NCI-H510A (cell line): ENCODE data around the gene SCYGR7.
"Not testable (repeated sequence)": the region's sequence is repeated elsewhere in the genome, so short reads cannot be mapped to it uniquely, and the experiment has no call there.

ENCODE experiments used
- DNase-seq: peaks from one replicate; lab custom pipeline; 2025; lab: John Stamatoyannopoulos, UW

SCYGR7 gene, protein sequence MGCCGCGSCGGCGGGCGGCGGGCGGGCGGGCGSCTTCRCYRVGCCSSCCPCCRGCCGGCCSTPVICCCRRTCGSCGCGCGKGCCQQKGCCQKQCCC

GRCh38 chr2:227728035-227728434 is at the start of gene SCYGR7:
Gene SCYGR7, plus strand, starts transcription at chr2:227728335. Its CDS starts 0 bp downstream, at chr2:227728335.
- no peak for DNase-seq

DNA sequence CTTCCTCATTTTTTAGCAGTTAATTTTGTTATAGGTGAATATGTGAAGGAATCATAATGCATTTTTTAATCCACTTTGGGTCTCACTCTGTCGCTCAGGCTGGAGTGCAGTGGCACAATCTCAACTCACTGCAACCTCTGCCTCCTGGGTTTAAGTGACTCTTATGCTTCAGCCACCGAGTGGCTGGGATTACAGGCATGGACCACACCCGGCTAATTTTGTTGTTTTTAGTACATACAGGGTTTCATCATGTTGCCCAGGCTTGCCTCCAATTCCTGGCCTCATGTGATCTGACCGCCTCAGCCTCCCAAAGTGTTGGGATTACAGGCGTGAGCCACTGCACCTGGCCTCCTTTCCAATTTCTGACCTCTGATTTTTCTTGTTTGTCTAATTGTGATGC is 43.9 kb upstream of the SCYGR7 start:
- DNase-seq: no peak

- DNase-seq: no peak
These were observed 40.9 kb upstream of the SCYGR7 start for GRCh38 chr2:227687189-227687588.

GRCh38 chr2:227696990-227697679 is 31.0 kb upstream of the SCYGR7 start:
- no peak for DNase-seq

- DNase-seq: no peak
These were observed 26.6 kb upstream of the SCYGR7 start for GRCh38 chr2:227701556-227701955.

- peak; percentile 29 for DNase-seq
These were observed 24.8 kb upstream of the SCYGR7 start for GRCh38 chr2:227703280-227703732.

DNA sequence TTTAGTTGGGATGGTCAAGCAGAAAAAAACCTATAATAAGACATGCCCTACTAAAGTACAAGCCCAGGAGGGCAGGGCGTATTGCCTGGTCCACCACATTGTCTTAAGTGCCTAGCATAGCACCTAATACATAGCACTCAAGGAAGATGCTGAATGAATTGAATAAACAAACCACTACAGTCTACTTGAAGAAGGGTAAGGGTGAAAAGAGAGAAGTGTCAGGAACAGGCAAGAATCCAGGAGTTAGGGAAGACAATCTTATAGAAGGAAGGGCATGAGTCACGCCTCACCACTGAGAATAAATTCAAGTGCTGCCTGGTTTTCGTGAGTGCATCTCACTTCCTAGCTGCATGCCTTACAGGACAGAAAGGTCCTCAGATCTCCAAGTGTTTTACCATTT is 24.2 kb upstream of the SCYGR7 start:
- DNase-seq: no peak

- no peak for DNase-seq
These were observed 21.3 kb upstream of the SCYGR7 start for GRCh38 chr2:227706859-227707258.

DNA sequence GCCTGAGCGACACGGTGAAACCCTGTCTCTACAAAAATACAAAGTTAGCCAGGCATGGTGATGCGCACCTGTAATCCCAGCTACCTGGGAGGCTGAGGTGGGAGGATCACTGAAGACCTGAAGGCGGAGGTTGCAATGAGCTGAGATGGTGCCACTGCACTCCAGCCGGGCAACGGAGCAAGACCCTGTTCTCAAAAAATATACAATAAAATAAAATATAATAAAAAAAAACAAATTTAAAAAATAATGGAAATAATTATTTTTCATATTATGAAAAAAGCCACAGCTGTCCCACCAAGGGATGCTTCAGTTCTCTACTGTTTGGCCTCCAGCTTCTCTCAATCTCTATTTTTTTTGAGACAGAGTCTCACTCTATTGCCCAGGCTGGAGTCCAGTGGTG is 20.7 kb upstream of the SCYGR7 start:
- no peak for DNase-seq

GRCh38 chr2:227710986-227711385 is 17.1 kb upstream of the SCYGR7 start:
- DNase-seq: no peak

GRCh38 chr2:227713291-227713690 is 14.8 kb upstream of the SCYGR7 start:
- DNase-seq: no peak

DNA sequence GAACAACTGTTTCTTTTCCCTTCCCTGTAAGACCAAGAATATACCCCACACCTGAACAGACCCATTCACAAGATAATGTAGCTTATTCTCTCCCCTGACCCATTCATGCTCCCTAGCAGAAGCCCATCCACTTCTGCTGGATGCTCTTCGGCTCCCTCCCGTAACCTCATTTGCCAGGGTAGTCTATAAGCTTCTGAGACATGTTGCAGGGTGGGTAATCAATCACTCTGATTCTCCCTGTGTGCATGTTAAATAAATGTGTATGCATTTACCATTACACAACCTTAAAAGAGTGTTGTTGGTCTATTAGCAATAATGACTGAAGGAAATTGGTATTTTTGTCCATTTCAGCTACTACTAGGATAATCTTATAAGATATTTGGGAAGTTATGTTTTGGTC is 11.6 kb upstream of the SCYGR7 start:
- DNase-seq: no peak

GRCh38 chr2:227717687-227718567 is 10.2 kb upstream of the SCYGR7 start, which contains the start of gene SLC19A3:
Gene SLC19A3, minus strand, starts transcription at chr2:227718028. Its CDS starts 15,710 bp downstream, at chr2:227702318.
- peak; percentile 74 for DNase-seq

DNA sequence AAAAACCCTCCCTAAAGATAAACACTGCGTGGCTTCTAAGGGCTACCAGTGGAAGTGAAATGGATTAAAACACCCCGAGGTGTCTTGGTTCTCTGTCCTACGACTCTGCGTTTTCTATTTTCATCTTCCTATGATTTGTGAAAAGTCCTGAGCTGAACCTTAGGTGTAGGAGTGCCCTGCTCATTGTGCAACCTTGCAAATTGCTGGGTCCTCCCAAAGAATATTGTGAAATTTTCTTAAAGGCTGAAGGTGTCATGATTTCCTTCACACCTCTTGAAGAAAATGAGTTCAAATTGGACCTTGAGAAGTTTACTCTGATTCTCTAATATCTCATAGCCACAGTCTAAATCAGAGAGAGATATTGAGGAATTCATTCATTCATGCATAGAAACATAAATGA is 8.5 kb upstream of the SCYGR7 start:
- DNase-seq: no peak

DNA sequence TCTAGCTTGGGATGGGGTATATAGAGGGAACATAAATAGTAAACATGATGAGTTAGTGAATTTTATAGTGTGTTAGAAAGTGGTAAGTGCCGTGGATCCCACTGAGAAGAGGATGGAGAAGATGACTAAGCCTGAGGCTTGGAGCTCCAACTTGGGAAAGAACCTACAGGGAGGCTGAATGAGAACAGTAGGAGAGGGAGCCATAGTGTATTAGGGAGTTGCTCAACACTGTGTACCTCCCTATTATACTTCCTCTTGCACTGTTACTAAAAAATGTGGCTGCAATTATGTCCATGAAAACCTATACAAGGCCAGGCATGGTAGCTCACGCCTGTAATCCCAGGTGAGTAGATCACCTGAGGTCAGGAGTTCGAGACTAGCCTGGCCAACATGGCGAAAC is 7.5 kb upstream of the SCYGR7 start:
- no peak for DNase-seq

DNA sequence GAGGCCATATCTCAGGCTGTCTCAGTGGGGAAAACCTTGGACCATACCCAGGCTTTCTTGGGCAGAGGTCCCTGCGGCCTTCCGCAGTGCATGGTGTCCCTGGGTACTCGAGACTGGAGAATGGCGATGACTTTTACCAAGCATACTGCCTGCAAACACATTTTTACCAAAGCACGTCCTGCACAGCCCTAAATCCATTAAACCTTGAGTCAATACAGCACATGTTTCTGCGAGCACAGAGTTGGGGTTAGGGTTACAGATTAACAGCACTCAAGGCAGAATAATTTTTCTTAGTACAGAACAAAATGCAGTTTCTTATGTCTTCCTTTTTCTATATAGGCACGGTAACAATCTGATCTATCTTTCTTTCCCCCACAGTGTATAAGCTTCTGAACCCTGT is 5.3 kb upstream of the SCYGR7 start:
- DNase-seq: not testable (repeated sequence)

- DNase-seq: no peak
These were observed 3.6 kb upstream of the SCYGR7 start, which contains the start of gene SCYGR6 for GRCh38 chr2:227724394-227725039. Gene SCYGR6, minus strand, starts transcription at chr2:227724757. Its CDS starts 0 bp downstream, at chr2:227724757.

- DNase-seq: no peak
These were observed 11.2 kb downstream of the SCYGR7 start for GRCh38 chr2:227739351-227739750.

- not testable (repeated sequence) for DNase-seq
These were observed 12.6 kb downstream of the SCYGR7 start for GRCh38 chr2:227740705-227741104.

DNA sequence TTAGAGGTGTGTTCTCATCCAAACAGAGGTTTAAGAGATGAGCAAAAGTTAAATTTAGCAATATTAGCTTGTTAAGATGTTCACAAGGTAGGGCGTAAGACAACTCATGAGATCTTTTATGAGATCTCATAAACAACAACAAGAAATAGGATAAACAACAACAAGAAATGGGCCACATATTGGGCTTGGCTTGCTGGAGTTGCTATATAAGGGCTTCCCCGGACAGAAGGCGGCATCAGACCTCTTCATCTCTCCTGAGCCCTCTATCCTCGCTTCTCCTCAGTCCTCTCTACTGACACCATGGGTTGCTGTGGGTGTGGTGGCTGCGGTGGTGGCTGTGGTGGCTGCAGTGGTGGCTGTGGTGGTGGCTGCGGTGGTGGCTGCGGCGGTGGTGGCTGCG is 17.5 kb downstream of the SCYGR7 start, which contains the start of gene SCYGR8:
Gene SCYGR8, plus strand, starts transcription at position 301 of the 400 bp plus-strand sequence. Its CDS starts 0 bp downstream, at position 301.
- no peak for DNase-seq

- DNase-seq: no peak
These were observed 19.9 kb downstream of the SCYGR7 start for GRCh38 chr2:227748079-227748478.

DNA sequence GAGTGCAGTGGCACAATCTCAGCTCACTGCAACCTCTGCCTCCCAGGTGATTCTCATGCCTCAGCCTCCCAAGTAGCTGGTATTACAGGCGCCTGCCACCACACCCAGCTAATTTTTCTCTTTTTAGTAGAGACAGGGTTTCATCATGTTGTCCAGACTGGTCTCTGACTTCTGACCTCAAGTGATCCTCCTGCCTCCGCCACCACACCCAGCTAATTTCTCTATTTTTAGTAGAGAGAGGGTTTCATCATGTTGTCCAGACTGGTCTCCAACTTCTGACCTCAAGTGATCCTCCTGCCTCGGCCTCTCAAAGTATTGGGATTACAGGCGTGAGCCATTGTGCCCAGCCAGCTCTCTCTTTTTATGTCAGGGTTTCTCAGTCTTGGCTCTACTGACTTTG is 28.1 kb downstream of the SCYGR7 start:
- not testable (repeated sequence) for DNase-seq
